HG03565 (cell line): Measurements from ENCODE around the gene NOTCH4.

Source experiments
- ATAC-seq: cut with Tn5 transposase; IDR thresholded peaks from one replicate; pipeline ENCODE4 v1.9.1; 2021; ENCODE audit warnings: mild to moderate bottlenecking, moderate library complexity; ENCODE audit not compliant: unreplicated experiment

Gene NOTCH4

DNA sequence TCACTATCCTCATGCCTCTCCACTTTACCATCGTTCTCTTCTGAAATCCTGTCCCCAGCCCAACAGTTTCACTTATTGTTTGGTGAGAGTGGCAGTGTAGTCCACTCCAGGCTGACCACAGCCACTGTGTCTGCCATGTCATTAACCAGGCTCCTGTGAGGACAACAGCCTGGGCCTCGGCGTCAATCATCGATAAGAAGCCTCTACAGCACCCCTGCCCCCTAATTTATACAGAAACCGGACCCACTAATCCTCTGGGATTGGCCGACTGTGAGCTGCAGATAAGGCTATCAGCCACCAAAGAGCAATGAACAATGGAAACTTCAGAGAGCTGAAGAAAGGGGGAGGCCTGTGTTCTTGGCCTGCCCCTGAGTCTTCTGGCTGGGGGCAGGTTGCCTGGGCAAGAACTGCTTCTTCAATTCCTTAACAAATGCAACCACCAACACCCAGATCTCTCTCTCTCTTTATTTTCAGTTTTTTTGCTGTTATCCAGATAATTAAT lies 56.1 kb downstream of the NOTCH4 start:
- ATAC-seq, result no peak

DNA sequence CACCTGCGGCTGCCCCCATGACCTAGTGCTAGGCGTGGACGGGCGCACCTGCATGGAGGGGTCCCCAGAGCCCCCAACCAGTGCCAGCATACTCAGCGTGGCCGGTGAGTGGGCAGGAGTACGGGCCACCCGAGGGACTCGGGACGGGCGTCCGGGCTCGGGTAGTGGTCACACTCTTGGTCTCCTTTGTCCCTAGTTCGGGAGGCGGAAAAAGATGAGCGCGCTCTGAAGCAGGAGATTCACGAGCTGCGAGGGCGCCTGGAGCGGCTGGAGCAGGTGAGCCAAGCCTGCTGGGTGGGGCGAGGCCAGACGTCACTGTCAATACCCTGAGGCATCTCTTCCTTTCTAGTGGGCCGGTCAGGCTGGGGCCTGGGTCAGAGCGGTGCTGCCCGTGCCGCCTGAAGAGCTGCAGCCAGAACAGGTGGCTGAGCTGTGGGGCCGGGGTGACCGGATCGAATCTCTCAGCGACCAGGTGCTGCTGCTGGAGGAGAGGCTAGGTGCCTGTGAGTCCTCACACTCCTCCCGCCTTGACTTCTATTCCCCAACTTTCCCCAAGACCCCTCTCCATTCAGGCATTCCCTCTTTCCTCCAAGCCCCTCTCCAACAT lies 56.6 kb downstream of the NOTCH4 start:
- no peak for ATAC-seq

DNA sequence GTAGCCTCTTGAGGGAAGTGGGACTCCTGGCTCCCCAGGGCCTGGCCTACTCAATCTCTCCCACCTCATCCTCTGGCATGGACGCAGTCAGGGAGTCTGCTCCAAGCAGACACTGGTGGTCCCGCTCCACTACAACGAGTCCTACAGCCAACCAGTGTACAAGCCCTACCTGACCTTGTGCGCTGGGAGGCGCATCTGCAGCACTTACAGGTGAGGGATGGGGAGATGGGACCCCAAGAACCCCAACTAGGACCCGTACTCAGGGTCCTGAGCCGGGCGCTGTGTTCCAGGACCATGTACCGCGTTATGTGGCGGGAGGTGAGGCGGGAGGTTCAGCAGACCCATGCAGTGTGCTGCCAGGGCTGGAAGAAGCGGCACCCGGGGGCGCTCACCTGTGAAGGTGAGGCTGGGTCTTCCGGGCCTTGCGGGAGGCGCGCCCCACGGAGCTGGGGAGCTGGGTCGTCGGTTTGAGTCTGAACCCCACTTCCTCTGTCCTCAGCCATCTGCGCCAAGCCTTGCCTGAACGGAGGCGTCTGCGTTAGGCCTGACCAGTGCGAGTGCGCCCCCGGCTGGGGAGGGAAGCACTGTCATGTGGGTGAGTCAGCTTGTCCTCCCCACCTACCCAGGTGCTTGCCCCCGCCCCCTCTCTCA lies 57.3 kb downstream of the NOTCH4 start:
- no peak for ATAC-seq

DNA sequence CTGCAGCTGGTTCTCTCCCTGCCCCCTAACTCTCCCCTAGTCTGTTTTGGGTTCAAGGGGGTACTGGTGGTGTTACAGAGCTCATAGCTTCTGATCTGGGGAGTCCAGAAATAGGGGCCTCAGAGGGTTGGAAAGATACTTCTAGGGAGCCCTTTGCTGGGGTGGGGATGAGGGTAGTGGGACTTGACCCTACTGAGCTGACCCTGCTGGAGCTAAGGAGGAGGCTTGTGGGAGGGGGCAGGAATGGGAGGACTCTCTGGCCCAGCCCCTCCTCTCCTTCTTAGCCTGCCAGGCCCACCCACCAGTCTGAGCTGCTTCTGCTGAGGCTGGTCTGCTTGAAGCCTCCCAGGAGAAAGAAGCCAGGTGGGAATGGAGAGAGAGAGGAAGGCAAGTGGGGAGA lies 59.6 kb downstream of the NOTCH4 start, which contains the start of gene EGFL8:
TSS of gene EGFL8 (plus strand) at position 301 of the 400 bp plus-strand sequence. CDS start 1,571 bp downstream, outside the sequence.
- no peak for ATAC-seq

DNA sequence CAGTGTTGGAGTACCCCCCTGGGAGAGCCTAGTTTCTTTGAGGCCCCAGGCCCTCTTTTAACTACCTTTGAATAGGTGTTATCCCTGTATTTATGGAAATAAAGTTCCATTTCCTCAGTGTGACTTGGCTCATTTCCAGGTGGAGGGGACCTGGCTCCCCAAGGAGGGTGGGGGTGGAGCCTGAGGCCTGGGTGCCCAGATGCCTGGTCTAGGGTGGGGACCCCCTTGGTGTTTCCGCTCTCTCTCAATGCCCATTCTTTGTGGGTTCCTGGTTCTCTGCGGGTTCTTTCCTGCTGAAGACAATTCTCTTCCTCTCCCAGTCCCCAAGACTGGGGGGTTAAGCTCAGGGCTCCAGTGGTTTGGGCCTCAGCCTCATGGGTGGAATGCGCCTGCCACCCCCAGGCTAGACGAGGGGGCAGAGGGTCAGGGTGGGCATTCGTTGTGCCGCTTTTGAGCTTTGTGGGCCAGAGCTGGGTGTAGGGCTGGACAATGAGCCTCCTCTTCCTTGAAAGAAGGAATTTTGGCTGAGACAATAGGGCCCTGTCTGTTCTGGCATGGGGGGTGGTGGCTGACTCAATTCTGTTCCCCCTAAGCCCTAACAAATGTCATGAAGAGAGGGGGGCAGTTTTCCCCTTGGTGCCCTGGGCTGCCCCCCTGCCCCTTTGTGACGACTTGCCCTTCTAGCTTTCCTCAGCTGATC lies 60.2 kb downstream of the NOTCH4 start:
- ATAC-seq, result no peak

DNA sequence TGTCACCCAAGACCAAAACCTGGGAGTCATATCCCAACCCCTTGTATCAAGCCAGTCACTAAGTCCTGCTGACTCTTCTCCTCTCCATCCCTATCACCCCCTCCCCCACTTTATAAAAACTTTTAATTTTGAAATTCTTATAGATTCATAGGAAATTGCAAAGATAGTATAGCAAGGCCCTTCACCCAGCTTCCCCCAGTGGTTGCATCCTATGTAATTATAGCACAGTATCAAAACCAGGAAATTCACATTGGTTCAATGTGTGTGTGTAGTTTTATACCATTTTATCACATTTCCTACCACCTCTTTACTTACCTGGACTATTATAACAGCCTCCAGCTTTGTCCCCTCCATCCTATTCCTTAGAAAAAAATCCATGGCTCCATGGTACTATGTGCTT lies 65.8 kb downstream of the NOTCH4 start:
- ATAC-seq, result no peak

DNA sequence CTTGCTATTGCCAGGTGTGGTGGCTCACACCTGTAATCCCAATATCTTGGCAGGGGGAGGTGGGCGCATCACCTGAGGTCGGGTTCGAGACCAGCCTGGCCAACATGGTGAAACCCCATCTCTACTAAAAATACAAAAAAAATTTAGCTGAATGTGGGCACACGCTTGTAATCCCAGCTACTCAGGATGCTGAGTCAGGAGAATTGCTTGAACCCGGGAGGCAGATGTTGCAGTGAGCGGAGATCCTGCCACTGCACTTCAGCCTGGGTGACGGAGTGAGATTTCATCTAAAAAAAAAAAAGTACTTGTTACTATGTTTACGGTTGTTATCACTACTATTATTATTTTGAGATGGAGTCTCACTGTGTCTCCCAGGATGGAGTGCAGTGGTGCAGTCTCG lies 67.0 kb downstream of the NOTCH4 start:
- no peak for ATAC-seq

DNA sequence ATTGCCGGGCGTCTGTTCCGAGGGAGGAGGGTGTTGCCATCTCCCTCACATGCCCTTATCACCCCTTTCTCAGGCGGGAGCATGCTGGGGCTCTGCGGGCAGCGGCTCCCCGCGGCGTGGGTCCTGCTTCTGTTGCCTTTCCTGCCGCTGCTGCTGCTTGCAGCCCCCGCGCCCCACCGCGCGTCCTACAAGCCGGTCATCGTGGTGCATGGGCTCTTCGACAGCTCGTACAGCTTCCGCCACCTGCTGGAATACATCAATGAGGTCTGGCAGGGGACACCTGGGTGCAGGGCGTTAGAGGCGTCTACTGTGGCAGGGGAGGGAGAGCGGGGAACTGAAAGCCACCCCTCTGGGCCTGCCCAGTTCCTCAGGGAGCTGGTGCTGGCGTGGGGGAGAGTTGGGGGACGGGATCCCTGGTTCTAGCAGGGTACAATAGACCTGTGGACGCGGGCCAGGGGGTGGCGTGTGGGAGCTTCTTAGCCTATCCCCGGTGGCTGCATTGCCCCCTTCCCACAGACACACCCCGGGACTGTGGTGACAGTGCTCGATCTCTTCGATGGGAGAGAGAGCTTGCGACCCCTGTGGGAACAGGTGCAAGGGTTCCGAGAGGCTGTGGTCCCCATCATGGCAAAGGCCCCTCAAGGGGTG lies 69.2 kb downstream of the NOTCH4 start:
- no peak for ATAC-seq

DNA sequence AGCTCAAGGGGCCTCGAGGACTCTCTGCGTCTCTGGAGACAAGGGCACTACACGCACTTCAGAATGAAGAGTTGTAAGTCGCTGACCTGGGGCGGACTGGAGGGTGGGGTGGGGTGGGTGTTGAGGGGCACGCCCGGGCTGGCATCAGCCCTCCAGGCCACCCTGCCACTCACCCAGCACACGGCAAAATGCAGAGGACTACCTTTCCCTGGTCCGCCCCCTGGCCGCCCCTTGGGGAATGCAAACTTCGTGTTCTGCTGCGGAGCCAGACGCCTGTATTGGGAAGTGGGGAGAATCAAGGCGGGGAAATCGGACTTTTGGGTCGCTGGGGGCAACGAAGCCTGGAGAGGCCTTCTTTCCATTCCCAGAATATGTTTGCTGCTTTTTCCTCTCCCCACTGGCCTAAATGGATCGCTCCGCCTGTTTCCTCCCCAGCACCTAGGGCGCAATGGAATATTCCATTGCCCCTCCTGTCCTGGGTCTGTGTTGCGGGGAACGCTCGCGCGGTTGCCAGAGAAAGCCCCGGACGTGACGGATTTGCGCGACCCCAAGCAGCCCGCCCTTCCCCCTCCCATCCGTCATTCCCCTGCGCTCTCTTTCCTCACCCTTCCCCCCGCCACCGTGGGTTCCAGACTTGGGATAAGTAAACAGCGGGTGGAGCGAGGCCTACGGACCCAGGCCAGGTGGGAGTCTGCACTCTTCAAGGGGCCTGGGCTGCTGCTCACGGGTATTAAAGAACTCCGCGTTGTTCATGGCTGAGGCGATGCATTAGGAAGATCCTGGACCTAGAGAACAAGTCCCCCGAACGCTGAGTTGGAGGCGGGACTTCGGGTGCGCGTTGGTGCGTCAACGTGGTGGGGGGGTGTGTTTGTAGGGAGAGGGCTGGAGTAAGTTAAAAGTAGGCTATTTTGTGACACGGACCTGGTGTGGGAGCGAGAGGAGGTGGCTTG lies 70.0 kb downstream of the NOTCH4 start, which contains the start of gene PPT2:
TSS of gene PPT2 (plus strand) at position 578 of the 950 bp plus-strand sequence. CDS start 454 bp downstream, outside the sequence.
- no peak for ATAC-seq

DNA sequence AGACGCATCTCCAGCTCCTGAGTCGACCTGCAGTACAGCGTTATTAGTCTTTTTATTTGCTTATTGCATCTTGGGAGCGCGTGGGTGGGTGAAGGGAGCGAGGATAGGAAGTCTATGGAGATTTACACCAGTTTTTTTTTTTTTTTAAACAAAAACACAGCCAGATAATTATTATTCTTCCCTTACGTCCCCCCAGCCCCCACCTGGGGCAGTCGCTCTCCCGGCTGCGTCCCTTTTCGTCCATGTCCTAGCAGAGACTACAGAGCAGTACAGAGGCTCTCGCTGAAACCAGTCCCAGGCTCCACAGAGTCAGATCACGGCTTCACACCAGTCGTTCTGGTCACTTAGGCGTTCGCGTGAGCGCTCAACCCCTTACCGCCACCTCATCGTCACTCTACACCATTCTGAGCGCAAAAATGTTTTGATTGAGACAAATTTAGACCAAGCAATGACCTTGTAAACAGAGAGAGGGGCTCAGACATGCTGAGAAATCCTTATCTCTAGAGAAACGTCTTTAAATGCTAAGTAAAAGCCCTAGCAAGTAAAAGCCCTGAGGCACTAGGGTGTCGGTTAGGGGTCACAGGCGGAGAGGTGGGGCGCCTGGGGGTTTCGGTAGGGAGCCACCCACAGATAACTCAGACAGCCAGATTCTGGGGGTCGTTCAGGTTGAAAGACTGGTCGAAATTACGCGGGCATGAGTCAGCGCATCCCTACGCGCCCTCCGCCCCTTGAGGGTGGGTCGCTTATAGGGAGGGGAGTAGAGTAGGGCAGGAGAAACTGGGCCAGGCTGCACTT lies 70.9 kb downstream of the NOTCH4 start:
- ATAC-seq, result no peak

DNA sequence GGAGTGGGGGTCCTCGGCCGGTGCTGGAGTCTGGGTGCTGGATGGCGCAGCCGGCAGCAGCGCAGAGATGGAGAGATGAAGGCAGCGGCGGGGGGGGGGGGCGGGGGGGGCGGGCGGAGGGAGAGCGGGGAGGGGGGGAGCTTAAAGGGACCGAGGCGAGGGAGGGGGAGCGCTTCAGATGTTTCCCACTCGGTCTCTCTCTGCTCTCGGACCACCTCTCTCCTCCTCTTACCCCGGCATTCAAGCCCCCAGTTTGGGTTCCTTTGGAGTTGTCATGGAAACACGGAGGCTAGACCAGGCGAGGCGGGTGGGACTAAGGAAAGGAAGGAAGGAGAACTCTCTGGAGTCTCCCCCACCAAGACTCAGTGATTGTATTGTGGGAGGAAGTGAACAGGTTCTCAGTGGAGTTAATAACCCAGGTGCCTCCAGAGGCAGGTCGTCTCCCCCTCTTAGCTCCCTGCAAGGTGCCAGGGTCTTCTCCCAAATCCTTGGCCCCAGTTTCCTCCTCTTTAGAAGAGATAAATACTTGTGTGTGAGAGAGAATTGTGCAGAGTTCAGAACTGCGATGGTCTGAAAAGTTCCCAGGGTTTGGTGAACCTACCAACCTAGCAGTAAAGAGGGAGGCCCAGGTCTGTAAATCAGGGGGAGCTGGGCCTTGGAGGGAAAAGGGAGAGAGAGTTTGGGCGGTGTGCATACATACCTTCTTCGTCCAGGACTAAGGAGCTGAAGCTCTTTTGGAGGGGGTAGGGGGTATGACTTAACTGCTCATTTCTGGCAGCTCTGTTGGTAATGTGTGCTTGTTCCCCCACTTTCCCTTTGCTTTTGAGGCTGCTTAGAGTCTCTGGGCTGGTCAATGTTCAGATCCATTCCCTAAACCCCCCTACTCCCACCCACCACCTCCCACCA lies 71.8 kb downstream of the NOTCH4 start, which contains the start of gene PRRT1:
TSS of gene PRRT1 (minus strand) at position 77 of the 906 bp plus-strand sequence. CDS start 112 bp downstream, outside the sequence.
- ATAC-seq, result no peak

DNA sequence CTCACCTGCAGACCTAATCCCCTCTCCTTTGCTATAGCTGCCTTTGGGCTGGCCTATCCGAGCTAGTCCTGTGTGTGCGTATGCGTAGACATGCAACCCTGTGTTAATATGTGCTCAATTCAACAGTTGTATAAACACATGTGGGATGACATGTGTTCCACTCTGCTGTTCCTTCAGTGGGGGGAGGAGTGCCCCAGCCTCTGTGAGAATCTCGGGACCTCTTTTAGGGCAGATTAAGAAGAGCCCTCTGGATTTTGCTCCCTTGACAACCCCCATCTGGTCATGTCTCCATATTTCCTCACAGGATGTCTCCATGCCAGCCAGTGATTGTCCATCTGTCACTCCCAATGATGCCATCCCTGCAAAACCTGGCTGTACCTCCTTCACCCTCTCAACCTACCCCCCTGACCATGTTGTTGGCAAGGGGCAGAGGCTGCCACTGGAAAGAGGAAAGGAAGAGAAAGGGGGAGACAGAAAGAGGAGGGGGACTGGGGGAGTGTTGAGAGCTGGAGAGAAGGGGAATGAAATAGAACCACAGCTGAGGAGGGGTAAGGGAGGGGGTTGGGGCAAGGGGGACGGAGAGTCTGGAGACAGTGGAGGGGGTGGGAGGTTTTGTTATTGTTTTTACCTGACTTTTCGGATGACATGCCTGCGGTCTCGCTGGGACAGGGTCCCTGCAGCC lies 72.5 kb downstream of the NOTCH4 start:
- no peak for ATAC-seq

DNA sequence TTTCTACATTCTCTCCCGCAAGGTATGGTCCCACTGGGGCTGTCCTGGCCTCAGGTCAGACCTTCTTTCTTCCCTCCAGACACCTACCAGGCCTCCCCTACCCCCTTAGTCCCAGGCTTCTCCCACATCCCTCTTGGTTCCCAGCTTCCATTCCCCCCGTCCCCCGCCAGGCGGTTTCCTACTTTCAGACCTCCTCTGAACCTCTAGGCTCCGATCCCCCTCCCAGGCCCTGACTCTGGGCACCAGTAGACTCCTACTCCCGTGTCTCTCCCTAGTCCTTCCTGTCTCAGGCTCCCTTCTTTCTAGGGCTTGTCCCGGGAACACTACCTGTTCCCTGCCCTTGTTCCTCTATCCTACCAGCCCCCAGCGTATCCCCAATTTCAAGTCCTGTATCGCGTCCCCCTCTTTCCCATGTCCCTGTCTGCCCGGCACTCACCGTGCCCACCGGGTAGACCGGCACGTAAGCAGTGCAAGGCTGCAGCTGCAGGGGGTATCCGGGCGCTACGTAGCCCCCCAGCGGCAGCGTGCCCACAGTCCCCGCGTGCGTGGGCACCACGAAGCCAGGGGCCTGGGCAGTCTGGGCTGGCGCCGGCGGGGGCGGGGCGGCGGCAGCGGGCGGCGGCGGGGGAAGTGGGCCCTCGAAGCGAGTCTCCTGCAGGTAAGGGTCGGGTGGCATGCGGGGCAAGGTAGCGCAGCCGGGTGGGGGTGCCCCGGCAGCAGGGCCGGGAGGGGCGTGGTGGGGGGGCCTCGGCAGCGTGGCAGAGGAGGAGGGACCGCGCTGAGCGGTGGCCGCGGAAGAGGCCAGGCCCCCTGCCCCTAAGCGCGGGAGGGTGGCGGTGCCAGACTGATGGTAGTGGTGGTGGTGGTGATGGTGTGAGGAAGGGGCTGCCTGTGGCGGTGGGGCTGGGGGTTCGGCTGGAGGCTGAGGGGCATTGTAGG lies 73.7 kb downstream of the NOTCH4 start:
- ATAC-seq, result no peak

DNA sequence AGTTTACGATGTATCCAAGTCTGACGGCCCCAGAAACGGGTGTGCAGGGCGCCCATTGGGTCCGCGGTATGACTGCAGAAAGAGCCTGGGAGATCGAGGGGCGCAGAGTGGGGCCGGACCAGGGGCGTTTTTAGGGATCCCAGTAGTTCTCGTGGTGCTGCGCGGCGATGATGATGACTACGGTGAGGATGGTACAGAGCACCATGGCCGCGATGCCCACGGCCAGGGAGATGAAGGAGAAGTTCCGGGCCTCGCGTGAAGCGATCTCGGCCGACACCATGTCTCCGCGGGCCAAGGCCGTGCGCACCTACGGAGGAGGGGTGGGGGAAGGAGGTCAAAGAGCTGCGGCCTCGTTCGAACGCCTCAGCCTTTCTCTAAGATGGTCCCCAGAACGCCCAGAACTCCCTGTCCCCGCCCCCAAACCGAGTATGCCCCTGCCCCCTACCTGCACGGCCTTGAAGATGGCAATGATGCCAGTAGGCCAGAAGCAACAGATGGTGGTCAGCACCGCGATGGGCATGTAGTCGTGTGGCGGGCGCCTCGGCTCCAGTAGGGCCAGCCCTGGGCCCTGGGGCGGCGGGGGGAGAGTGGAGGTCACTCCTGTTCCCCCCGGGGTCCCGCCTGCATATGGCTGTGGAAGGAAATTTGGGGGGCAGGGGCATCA lies 74.6 kb downstream of the NOTCH4 start:
- ATAC-seq, result no peak

DNA sequence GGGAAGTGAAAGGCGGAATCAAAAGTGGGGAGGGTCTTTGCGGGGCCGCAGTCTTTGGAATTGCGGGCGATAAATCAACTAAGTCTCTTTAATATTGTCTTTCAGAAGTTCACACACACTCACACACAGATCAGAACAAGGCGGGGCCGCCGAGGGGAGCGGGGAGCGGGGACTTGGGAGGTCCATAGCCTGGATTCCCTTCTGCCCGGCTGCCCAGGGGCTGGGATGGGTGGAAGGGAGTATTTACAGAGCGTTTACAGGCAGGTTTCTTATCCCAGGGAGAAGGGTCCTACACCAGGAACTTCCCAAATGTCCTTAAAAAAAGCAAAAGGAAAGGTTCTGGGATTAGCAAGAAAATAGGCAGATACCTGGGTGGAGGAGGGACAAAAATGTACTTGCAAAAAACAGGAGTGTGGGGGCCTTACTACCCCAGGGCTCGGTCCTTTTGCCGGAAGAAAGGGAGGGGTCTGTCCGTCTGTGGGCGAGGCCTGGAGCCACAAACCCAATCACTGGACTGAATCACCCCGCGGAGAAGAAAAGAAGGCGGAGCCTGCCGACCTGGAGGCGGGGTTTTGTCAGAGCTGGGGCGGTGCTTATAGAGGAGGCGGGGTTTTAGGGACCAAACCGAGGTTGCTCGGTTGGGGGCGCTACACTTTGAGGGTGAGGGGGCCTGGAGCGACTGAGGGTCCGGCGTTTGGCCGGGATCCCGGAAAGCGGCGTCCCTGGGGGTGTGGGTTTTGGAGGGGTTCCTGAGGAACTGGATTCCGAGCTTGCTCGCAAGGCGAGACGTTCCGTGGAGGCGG lies 75.4 kb downstream of the NOTCH4 start:
- ATAC-seq, result no peak
